GM18858 (cell line): ENCODE results near the gene NXPH4.

Experiments
- ATAC-seq: cut with Tn5 transposase; IDR thresholded peaks from one replicate; pipeline ENCODE4 v1.9.1; 2021; ENCODE audit not compliant: unreplicated experiment

Gene NXPH4

DNA sequence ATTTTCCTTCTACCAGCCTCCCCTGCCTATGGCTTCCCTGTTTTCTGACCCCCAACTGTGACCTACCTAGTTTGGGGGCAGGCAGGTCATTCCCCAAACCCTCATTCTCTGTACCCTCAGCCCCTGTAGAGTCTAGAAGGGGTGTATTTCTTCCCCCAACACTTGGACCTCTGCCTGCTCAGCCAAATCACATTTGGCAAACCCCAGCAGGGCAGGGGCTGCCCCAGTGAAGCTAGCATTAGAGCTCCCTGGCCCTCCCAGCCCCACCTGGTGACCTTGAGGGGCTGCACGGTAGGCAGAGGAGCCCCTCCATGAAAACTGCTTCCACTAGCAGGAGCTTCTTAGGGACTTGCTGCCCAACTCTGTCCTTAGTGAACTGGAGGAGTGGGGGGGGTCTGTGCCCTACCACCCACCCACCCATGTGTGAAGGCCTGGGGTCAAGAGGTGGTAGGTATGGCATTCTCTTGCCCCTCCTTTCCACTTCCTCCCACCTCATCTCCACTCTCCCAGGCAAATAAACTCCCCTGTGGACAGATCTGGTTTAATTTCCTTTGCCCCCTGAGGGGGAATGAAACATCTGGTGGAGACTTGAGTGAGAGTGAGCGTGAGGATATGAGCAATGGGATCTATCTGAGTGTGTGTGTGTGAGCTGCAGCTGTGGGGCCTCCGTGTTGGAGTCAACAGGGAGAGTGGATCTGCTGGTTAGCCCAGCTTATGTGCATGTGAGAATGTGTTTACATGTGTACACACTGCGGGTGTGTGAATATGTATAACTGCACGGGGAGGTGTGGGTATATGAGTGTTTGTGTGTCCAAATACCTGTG is 1.6 kb downstream of the NXPH4 start:
- ATAC-seq, result no peak

DNA sequence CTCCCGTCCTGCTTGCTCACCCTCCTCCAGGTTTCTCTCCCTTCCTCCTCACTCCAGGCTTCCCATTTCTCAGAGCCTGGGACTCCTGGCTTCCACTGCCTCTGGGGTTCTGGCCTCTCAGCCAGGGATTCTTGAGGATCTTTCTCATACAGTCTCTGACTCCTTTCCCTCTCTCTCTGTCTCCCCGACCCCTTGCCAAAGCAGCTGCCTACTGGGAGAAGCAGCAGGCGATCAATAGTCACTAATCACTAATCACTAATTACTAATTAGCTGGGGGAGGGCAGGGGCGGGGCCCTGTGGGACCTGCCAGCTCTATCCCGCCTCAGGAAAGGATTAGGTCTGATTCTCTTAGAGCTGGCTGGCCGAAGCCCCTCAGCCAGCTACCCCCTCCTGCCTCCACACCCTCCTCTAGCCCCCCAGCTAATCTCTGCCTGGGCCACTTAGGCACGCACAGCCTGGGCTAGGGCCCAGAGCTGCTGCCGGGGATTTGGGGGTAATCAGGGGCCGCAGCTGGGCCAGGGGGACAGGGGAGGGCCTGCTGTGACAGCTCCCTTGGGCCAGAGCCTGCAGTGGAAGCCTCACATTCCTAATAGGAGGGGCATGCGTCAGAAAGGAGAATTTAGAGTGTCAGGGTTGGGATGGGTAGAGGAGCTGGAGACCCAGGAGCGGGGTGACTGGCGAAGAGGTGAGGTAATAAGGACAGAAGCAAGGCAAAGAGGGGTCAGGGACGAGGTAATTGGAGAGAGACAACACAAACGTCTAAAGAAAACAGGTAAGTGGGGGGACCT is 2.8 kb downstream of the NXPH4 start:
- ATAC-seq, result no peak

DNA sequence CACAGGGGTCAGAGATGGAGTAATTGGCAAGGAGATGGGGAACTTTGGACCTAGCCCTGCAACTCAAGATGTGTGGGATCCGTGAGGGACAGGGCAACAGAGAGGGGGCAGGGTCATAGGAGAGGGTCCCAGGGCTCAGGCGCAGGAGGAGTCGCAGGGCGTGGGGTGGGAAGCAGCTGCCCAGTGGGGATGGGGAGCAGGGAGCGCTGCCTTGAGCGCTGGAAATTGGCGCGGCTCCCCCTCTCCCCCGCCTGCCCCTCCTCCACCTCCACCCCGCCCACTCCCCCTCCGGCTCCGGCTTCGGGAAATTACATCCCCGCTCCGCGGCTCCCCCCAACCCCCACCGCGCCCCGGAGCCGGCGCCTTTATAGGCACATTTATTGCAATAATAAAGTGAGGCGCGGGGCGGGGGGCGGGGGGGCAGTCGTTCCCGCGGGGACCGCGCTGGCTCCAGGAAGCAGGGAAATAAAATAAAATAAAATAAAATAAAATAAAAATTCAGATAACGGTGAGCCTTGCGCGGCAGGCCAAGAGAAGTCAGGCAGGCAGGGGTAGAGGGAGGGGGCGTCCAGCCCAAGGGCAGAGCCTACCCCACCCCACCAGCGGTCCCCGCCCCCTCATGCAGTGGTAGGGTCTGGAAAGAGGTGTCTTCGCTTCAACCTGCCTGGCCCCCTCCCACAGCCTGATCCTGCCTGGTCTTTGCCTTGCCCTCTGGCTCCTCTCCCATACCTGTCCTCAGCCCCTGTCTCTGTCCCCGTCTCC is 3.6 kb downstream of the NXPH4 start:
- ATAC-seq, result no peak

DNA sequence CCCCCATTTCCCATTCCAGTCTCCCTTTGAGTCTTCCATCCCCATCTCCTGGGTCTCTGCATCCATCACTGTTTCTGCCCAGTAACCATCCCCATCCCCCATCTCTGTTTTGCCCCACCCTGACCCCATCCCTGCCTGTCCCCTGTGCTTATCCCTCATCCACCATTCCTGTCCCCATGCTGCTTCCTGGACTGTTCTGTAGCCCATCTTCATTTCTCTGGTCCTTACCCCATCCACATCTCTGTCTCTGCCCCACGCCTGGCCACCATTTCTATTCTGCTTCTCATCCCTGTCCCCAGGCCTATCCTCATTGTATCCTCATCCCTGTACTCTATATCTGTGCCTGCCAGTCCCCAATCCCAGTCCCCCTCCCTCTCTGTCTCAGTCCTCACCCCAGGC is 4.2 kb downstream of the NXPH4 start:
- no peak for ATAC-seq

DNA sequence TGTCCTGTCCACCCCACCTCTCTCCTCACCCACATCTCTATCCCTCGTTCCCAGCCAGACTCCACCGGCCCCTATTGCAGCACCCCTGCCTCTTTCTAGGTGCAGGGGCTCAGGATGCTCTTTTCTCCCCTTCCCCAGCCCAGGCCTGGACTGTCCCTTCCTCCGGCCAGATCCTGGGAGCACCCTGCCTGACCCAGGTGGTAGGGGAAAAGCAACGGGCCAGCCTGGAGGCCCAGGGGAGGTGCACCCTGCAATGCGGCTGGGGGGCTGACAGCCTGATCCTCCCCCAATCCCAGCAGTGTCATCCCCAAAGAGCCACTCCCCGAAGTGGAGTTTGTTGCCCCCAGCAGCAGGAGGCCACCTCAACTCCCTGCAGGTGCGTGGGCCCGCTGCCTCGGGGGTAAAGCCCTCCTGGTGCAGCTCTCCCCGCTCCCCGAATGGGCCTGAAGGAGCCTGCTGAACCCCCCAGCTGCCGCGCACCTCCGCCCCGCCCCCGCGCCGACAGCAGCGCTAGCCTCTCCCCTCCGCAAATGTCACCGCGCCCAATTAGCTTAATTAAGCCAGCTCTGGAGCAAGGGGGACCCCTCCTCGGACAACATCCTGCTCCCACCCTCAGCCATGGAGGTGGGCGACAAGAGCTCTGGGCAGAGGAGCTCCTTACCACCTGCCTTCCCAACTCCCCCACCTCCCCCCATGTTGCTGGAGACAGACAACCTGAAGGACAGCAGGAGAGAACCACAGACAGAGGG is 4.7 kb downstream of the NXPH4 start:
- no peak for ATAC-seq

DNA sequence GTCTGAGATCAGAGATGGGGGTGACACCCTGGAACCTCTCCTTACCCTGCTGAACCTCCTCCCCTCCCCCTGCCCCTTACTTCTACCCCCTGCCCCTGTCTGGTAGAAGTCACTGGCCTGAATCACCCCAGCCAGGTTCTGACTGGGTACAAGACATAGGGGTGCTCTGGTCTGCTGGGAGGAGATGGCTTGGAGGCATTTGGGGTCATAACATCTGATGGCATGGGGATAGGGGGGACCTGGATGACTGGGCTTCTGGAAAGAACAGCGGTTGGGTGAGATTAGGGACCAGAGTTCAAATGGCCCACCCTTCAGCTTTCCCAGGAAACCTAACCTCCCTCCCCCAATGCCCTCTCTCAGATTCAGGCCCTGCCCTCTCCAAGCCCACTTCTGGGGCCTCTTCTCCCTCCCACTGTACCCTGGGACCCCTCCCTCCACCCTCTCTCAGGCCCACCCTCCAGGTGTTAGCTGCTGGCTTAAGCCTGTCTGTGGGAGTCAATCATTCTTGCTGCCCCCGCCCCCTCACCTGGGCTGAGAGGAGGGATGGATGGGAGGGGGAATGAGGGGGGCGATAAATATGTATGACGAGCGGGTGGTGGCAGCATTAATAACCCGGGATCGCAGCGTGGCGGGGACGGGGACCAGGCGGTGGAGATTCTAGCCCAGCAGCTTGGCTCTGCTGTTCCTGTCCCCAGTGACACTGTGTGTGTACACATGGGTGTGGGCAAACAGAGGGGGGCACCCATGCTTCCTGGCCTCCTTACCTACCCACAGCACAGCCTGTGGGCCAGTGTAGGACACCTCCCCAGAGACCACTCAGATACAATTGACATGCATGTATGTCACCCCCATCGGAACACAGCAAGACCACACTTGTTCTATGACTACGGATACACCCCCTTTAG is 5.9 kb downstream of the NXPH4 start:
- ATAC-seq, result no peak

DNA sequence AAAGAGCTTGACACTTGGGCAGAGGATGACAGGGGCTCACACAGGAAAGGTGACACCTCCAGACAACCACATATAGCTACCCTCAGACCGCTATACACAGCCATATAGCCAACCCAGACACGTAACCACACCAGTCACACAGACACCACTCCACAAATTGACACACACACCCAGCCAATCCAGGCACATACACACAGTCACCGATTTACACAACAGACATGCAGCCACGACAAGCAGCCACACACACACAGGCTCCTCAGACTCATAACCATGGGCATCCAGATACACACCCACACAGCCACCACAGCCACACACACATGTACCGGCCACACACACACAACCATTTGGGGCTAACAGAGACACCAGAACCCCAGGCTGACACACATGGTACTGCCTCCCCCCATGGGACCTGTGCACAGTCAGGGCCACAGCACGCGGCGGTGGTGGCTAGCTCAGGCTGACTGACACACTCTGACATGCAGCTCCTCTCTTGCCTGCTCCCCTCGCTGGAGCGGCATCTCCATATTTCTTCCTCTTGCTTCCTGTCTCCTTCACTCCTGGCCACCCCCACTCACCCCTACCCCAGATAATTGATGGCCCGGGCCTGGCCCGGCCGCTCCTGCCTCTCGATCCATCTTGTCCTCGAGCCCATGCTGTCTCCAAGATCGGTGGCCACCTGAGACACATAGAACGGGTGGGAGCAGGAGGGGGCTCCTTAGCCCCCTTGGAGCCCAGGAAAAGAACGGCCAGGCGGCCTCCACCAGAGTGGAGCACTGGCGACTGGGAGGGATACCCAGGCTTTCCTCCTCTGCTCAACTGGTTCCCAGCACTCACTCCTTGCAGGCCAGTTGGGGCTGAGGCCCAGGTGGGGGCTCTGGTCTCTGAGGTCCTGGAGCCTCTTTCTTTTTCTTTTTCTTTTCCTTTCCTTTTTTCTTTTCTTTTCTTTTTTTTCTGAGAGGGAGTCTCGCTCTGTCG is 6.9 kb downstream of the NXPH4 start:
- ATAC-seq, result no peak

DNA sequence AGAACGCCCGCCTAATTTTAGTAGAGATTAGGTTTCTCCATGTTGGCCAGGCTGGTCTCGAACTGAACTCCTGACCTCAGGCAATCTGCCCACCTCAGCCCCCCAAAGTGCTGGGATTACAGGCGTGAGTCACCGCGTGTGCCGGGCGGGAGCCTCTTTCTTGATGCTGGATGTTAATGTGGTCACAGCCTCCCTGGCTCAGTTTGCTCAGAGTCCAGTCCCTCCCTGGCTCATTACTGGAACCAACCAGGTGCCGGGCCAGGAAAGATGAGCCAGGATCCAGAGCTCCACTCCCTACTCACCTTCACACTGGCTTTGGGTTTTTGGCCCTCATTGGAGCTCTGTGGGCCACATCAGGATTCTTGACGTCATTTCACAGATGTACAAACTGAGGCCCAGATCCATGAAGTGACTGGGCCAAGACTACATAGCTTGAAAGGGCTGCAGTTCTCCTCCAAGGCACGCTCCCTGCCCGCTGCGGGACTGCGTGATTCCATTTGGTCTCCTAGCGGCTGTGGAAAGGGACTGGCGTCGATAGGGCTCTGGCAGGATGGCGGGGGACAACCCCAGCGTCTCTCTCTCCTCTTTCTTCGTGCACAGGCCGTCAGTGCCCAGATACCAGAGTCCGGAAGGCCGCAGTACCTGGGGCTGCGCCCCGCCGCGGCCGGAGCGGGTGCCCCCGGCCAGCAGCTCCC is 7.8 kb downstream of the NXPH4 start:
- ATAC-seq, result no peak

DNA sequence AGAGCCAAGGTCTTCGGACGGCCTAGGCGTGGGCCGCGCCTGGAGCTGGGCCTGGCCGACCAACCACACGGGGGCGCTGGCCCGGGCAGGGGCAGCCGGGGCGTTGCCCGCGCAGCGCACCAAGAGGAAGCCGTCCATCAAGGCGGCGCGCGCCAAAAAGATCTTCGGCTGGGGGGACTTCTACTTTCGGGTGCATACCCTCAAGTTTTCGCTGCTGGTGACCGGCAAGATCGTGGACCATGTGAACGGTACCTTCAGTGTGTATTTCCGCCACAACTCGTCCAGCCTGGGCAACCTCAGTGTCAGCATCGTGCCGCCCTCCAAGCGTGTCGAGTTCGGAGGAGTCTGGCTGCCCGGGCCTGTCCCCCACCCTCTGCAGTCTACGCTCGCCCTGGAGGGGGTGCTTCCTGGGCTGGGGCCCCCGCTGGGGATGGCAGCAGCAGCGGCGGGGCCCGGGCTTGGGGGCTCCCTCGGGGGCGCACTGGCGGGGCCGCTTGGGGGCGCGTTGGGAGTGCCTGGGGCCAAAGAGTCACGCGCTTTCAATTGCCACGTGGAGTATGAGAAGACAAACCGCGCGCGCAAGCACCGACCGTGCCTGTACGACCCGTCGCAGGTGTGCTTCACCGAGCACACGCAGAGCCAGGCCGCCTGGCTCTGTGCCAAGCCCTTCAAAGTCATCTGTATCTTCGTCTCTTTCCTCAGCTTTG is 8.5 kb downstream of the NXPH4 start:
- no peak for ATAC-seq

DNA sequence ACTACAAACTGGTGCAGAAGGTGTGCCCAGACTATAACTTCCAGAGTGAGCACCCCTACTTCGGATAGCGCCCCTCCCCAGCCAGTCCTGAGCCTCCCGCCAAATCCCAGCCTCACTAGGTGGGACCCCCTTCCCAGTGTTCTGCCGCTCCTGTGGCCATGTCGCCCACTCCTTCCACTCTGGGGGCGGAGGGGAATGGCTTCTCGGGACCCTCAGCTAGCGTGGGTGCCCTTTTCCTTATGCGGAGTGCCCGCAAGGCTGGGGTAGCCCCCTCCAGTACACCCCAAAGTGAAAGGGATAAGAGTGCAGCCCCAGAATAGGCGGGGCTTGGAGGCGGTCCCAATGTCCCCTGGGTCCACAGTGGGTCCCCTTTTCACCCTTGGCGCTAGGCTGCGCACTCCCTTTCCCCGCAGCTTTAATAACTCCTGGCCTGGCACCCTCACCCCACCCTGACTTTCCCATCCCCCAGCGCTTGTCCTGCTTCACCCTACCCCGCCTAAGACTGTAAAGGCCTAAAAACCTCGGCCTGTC is 9.2 kb downstream of the NXPH4 start:
- no peak for ATAC-seq

DNA sequence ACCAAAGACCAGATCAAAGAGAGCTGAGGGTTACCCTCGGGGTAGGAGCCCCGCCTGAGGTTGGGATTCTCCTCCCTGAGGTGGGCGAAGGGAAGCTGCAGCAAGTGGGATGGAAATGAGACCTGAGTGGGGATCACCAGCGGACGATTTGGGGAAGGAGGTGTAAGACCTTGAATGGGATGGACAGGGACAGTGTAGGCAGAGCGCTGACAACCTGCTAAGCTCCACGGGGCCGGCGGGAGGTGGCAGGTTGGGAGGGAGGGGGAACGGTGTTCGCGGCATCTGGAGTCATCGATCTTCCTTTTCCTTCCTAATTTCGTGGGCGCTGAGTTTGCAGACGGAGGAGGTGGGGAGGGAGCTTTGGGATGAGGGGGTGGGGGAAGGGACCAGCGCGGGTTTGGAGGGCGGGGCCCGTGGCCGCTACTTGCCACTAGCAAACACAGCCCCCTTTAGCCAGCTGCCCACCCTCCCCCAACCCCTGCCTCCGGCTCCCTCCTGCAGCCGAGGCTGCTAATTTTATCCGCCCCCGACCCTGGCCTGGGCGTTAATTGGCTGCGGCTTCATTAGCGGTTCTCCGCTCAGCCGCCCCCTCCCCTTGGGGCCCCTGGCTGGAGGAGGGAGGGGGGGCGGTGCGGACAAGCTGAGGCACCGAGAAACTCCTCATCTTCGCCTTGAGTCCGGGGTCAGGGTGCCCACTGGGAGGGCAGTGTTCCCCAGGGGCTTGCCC is 10.2 kb downstream of the NXPH4 start:
- ATAC-seq, result no peak

DNA sequence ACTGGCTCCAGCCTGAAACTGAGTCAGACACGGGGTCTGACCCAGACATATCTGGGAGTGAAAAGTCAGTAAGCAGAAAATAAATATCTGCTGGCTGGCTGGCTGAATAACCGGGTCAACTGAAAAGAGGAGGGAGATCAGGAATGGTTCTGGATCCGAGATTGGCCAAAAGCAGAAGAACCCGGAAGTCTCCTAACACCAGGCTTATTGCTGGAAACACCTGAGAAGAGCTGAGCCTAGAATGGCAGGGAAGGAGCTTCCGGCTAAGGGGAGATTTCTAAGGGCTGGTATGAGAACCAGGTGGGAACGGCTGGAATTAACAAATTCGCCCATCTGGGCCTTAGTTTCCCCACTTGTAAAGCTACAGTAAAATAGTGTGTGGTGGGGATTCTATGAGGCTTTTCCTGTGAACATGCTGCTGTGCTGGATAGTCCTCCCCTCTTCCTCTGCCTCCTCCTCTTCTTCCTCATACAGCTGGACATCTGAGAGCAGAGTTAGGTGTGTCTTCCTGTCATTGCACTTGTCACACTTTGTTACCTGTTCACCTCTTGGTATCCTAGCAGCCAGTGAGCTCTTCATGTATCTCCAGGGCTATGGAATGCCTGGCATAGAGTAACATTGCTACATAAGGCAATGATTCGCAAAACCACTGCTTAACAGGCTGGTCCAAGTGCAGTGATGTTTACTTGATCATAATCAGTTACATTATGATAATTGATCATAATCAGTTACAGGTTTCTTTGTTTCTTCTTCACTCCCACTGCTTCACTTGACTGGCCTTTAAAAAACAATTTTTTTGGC is 10.9 kb downstream of the NXPH4 start:
- no peak for ATAC-seq

DNA sequence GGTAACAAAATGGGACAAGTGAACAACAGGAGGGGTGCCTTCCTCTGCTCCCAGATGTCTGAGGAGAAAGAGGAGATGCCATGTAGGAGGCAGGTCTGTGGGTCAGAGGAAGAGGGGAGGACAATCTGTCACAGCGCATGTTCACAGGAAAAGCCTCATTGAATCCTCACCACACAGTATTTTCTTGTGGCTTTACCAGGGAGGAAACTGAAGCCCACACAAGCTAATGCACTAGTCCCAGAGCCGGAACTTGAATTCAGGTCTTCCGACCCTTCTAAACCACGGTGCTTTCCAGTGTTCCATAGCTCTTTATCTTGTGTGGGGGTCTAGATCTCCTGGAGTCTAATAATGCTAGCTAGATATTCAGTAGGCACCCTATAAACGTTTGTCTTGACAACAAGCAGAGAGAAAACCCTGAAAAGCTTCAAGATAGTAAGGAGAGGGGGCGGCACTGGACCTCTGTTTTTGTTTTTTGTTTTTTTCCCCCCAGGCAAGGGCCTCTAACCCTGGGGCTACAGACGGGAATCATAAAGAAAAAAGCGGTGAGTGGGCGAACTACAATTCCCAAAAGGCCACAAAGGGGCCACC is 12.5 kb downstream of the NXPH4 start:
- ATAC-seq, result no peak

DNA sequence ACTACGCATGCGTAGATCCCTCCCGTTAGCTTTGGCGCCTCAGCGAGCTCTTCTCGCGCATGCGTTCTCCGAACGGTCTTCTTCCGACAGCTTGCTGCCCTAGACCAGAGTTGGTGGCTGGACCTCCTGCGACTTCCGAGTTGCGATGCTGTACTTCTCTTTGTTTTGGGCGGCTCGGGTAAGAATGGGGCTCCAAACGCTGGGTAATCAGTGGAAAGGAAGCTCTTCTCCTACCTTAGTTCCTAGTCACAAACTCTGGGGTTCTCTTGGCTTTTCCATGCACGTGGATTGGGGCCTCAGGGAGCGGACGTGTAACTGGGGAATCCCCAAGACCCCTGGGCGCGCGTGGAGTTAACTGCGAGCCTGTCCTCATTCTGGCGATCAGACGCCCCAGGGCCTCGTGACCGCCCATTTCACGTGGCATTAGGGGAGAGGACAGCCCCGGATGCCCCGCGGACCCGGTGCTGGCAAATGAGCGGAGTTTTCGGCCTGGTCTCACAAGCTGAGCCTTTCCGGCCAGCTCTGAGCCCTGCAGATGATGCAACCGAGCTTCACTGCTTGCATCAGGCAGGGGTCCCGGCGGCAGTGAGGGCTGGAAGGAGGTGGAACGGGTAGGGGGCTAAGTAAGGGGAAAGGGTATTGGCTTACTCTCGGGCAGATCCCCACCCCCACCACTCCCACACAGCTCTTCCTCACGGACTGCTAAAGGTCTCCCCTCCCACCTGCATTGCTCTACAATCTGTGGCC is 13.2 kb downstream of the NXPH4 start, which contains the start of gene SHMT2:
Gene SHMT2, plus strand, starts transcription at position 78 of the 747 bp plus-strand sequence. Its CDS starts 68 bp downstream, at position 146.
- ATAC-seq, result no peak
